ENCODE measurements around the gene KDM4B. TPM values are rescaled to one million over a fixed set of nuclear protein-coding genes. Genes with fewer than 3 reads are reported as not detected.
"Not testable (repeated sequence)": the region's sequence is repeated elsewhere in the genome, so short reads cannot be mapped to it uniquely, and the experiment has no call there.

Gene KDM4B
- total RNA-seq, 1 donor from 2014 or later = 43.7 TPM

GRCh38 chr19:5147074-5147977 lies 178.4 kb downstream of the KDM4B start:
- intact Hi-C loops (cut with micrococcal nuclease) = no loop called here

- intact Hi-C loops (cut with micrococcal nuclease) = no loop called here
Observed at GRCh38 chr19:5147978-5148793, 179.3 kb downstream of the KDM4B start.

GRCh38 chr19:5148794-5149190 lies 179.9 kb downstream of the KDM4B start:
- intact Hi-C loops (cut with micrococcal nuclease) = no loop called here

- intact Hi-C loops (cut with micrococcal nuclease) = no loop called here
Observed at GRCh38 chr19:5149508-5149907, 180.6 kb downstream of the KDM4B start.

GRCh38 chr19:5149932-5150901 lies 181.3 kb downstream of the KDM4B start:
- intact Hi-C loops (cut with micrococcal nuclease) = no loop called here

- intact Hi-C loops (cut with micrococcal nuclease) = no loop called here
Observed at GRCh38 chr19:5150902-5151741, 182.2 kb downstream of the KDM4B start.

- intact Hi-C loops (cut with micrococcal nuclease) = no loop called here
Observed at GRCh38 chr19:5152013-5152763, 183.3 kb downstream of the KDM4B start.

GRCh38 chr19:5152767-5153532 lies 184.0 kb downstream of the KDM4B start:
- intact Hi-C loops (cut with micrococcal nuclease) = loop anchor here (1.0 kb wide), 1 partner anchor 105 kb away; no protein-coding TSS in a partner anchor

- intact Hi-C loops (cut with micrococcal nuclease) = loop anchor here (1.0 kb wide), 1 partner anchor 105 kb away; no protein-coding TSS in a partner anchor
Observed at GRCh38 chr19:5153601-5154128, 184.8 kb downstream of the KDM4B start.

GRCh38 chr19:5154129-5154798 lies 185.4 kb downstream of the KDM4B start:
- intact Hi-C loops (cut with micrococcal nuclease) = no loop called here

GRCh38 chr19:5154799-5155426 lies 186.0 kb downstream of the KDM4B start:
- intact Hi-C loops (cut with micrococcal nuclease) = no loop called here

- intact Hi-C loops (cut with micrococcal nuclease) = no loop called here
Observed at GRCh38 chr19:5155586-5156210, 186.8 kb downstream of the KDM4B start.

- intact Hi-C loops (cut with micrococcal nuclease) = no loop called here
Observed at GRCh38 chr19:5156231-5156986, 187.5 kb downstream of the KDM4B start.

- intact Hi-C loops (cut with micrococcal nuclease) = no loop called here
Observed at GRCh38 chr19:5157186-5157585, 188.3 kb downstream of the KDM4B start.

- intact Hi-C loops (cut with micrococcal nuclease) = not testable (repeated sequence)
Observed at GRCh38 chr19:5158549-5159134, 189.7 kb downstream of the KDM4B start.
